Nucleus accumbens (tissue), 56 donors: Measurements from ENCODE around the gene ZBTB25.

Experiments used
- DNase-seq, 56 donors: peaks; one replicate each; lab custom pipeline; 2025; lab: John Stamatoyannopoulos, UW

The ZBTB25 gene

DNA sequence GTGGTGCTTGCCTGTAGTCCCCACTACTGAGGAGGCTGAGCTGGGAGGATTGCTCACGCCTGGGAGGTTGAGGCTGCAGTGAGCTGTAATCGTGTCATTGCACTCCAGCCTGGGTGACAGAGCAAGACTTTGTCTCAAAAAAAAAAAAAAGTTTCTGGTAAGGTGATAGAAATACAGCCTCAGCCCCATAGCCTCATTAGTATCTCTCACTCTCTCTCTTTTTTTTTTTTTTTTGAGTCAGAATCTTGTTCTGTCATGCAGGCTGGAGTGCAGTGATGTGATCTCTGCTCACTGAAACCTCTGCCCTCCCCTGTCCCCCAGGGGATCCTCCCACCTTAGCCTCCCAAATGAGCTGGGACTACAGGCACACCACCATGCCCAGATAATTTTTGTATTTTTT lies 96.3 kb downstream of the ZBTB25 start:
- no peak for DNase-seq

DNA sequence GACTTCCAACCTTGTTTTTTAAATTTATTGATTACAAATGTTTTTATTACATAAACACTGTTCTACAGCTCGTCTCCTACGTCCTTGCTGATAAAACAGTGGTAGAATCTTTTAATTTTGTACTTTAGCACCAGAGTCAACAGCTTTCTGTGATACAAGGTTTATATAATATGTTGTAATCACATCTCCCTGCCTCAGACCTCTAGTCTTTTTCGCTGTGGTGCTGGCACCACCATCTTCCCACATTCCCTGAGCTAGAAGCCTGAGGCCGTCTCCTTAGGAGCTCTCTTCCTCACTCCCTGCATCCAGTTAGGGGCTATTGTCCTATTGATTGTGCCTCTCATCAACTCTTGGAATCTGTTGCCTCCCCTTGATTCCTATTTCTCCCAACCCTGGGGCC lies 98.3 kb downstream of the ZBTB25 start:
- no peak for DNase-seq

DNA sequence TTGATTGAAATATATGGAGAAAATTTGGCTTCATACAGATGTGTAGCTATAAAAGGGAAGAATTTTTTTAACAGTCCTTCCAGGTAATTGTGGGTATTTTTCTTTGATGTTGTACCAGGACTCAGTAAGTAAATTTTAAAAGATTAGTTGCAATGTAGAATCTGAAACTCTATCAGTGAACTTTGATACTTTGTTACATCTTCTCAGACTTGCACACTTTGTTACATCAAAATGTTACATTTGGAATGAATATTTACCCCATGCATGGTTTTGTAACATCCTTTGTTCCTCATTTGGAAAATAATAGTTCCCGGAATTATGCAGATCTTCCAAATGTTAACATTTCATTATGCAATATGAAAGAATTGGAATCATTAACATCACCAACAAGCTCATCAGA lies 101.7 kb downstream of the ZBTB25 start:
- DNase-seq: no peak

DNA sequence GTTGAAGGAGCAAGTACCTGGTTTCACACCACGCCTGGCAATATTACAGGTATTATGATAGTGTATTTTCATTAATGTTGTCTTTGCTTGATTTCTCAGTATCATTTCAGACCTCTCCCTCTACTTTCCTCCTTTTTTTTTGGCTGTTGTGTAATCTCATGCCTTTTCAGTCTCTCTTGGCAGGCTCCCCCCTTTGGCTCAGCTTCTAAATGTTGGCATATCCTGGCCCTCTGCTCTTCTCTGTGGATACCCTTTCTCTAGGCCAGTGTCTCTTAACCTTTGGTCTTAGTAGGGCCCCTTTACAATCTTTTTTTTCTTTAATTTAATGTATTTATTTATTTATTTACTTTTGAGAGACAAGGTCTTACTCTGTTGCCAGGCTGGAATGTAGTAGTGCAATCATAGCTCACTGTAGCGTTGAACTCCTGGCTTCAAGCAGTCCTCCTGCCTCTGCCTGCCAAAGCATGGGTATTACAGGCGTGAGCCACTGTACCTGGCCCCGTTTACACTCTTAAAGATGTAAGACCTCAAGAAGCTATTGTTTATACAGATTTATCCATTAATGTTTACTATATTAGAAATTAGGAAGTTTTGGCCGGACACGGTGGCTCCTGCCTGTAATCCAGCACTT lies 102.7 kb downstream of the ZBTB25 start:
- peak in 1 of 56 donors; percentile 20 for DNase-seq
